ENCODE data around the gene LRRN1.

The LRRN1 gene

GRCh38 chr3:3772338-3772737 lies 26.9 kb upstream of the LRRN1 start:
- no peak overlapping the region for H3K4me3 ChIP-seq (ENCODE audit: low read depth, low read length)
- TF ChIP-seq, protein P1, sequence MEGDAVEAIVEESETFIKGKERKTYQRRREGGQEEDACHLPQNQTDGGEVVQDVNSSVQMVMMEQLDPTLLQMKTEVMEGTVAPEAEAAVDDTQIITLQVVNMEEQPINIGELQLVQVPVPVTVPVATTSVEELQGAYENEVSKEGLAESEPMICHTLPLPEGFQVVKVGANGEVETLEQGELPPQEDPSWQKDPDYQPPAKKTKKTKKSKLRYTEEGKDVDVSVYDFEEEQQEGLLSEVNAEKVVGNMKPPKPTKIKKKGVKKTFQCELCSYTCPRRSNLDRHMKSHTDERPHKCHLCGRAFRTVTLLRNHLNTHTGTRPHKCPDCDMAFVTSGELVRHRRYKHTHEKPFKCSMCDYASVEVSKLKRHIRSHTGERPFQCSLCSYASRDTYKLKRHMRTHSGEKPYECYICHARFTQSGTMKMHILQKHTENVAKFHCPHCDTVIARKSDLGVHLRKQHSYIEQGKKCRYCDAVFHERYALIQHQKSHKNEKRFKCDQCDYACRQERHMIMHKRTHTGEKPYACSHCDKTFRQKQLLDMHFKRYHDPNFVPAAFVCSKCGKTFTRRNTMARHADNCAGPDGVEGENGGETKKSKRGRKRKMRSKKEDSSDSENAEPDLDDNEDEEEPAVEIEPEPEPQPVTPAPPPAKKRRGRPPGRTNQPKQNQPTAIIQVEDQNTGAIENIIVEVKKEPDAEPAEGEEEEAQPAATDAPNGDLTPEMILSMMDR (IDR thresholded peaks at IDR 0.05; ENCODE audit: low read depth, low read length, missing control alignments) = no peak
- in situ Hi-C loops (cut with HindIII; ENCODE audit: low sequenced_read_pairs) = no loop called here
- no peak for DNase-seq (ENCODE audit: low read depth)

DNA sequence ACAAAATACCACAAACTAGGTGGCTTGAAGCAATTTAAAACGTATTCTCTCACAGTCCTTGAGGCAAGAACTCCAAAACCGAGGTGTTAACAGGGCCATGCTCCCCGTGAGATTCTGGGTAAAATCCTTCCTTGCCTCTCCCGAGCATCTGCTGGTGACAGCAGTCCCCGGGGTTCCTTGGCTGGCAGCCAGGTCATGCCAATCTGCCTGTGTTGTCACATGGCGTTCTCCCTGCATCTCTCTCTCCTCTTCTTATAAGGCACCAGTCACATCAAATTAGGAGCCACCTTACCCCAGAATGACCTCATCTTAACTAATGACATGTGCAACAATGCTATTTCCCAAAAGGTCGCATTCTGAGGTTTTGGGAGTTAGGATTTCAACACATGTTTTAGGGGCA lies 26.3 kb upstream of the LRRN1 start:
- DNase-seq (ENCODE audit: low read depth) = no peak
- H3K4me3 ChIP-seq (ENCODE audit: low read depth, low read length) = no peak overlapping the region
- in situ Hi-C loops (cut with HindIII; ENCODE audit: low sequenced_read_pairs) = no loop called here
- TF ChIP-seq, protein P1 (IDR thresholded peaks at IDR 0.05; ENCODE audit: low read depth, low read length, missing control alignments) = no peak

DNA sequence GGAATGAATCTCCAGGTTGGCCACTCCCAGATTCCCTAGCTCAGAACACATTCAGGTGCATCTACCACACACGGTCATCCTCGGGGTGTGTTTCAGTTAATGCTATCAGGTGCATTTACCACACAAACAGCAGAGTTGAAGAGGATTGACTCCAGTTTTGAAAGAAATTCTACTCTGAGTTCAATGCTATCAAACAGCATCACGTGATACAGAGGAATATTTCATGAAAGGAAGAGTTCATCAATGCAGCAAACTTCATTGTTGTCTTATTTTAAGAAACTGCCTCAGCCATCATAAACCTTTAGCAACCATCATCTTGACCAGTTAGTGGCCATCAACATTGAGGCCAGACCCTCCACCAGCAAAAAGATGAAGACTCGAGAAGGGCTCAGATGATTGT lies 22.6 kb upstream of the LRRN1 start:
- no peak overlapping the region for H3K4me3 ChIP-seq (ENCODE audit: low read depth, low read length)
- in situ Hi-C loops (cut with HindIII; ENCODE audit: low sequenced_read_pairs) = no loop called here
- DNase-seq (ENCODE audit: low read depth) = no peak
- TF ChIP-seq, protein P1 (IDR thresholded peaks at IDR 0.05; ENCODE audit: low read depth, low read length, missing control alignments) = no peak

DNA sequence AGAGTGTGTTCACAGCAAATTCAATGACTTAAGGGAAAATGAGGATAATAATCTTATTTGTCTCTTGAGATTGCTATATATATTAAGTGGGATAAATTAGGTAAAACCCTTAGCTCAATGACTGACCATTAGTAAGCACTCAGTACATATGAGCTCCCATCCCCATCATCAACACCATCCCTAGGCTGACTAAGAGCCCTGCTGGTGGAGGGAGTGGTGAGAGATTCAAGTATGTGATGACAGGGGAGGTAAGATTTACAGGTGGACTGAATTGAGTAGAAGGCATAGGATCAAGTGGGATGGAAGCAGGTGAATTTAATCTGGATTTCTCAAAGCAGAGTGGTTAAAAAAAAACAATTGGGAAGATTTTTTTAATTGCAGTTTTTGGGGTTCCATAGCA lies 21.0 kb upstream of the LRRN1 start:
- no peak overlapping the region for H3K4me3 ChIP-seq (ENCODE audit: low read depth, low read length)
- no peak for DNase-seq (ENCODE audit: low read depth)
- TF ChIP-seq, protein P1 (IDR thresholded peaks at IDR 0.05; ENCODE audit: low read depth, low read length, missing control alignments) = no peak
- in situ Hi-C loops (cut with HindIII; ENCODE audit: low sequenced_read_pairs) = no loop called here

GRCh38 chr3:3778641-3779270 lies 20.5 kb upstream of the LRRN1 start:
- TF ChIP-seq, protein P1 (IDR thresholded peaks at IDR 0.05; ENCODE audit: low read depth, low read length, missing control alignments) = no peak
- H3K4me3 ChIP-seq (ENCODE audit: low read depth, low read length) = no peak overlapping the region
- in situ Hi-C loops (cut with HindIII; ENCODE audit: low sequenced_read_pairs) = no loop called here
- no peak for DNase-seq (ENCODE audit: low read depth)

GRCh38 chr3:3782457-3782856 lies 16.8 kb upstream of the LRRN1 start:
- no peak for DNase-seq (ENCODE audit: low read depth)
- in situ Hi-C loops (cut with HindIII; ENCODE audit: low sequenced_read_pairs) = no loop called here
- no peak overlapping the region for H3K4me3 ChIP-seq (ENCODE audit: low read depth, low read length)
- TF ChIP-seq, protein P1 (IDR thresholded peaks at IDR 0.05; ENCODE audit: low read depth, low read length, missing control alignments) = no peak

Data from astrocyte of the cerebellum (primary cell).